HG03108 (cell line): ENCODE data around the gene GRK3.

Experiments
- ATAC-seq: cut with Tn5 transposase; IDR thresholded peaks from one replicate; pipeline ENCODE4 v1.9.1; 2021; ENCODE audit warnings: moderate library complexity; ENCODE audit not compliant: unreplicated experiment

GRK3 gene

GRCh38 chr22:25656724-25657123, 92.2 kb downstream of the GRK3 start:
- ATAC-seq: peak; percentile 84

GRCh38 chr22:25658633-25659032, 94.2 kb downstream of the GRK3 start:
- ATAC-seq: no peak

DNA sequence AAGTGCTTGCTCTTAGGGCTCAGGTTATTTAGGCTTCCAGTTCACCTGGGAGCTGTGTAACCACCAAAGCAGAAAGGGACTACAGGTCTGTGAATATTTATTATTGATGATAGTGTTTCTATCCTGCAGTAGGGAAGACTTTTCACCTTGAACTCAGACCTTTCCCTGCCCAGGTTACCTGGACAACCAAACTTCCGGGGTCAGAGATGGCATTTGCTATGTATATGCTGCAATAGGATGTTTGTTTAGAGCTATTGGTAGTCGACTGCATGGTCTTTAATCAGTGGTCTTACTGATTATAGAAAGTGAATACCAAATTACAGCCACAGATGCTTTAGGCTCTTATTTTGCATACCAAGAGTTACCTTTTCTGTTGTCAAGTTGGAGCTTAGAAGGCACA, 94.9 kb downstream of the GRK3 start:
- no peak for ATAC-seq

DNA sequence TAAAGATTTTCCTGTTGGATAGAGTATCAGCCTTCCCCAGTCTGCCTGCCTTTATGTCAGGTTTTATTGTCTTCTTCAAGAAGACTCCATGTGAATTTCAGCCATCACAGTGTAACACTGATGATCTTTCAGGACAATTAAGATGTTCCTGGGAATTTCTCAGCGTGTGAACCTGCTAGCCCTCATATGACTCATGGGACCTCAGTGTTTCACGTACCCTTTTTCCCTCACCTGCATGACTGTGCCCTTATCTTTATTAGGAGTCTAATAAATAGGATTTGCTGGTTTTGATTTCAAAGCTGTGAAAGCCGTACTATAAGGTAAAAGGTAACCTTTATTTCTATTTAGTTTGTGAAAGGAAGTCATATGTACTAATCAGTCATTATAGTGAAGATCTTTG, 95.9 kb downstream of the GRK3 start:
- ATAC-seq: no peak

GRCh38 chr22:25661073-25661472, 96.6 kb downstream of the GRK3 start:
- no peak for ATAC-seq

DNA sequence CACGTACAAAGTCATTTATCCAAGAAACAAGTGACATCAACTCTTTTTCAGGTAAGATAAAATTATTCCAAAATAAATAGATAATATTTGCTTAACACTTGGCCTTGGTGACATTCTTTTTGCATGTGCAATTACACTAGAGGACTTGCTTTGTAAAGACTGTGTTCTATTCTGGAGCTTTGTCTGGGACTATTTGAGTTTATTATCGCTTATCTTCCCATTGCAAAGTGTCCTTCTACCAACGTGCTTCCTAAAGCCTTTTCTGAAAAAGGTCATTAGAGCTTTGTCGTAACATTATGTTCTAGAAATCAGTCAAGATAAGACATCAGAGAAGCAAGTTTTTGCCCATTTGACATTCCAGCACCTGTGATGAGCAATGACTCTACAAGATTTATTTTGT, 99.2 kb downstream of the GRK3 start:
- ATAC-seq: no peak

DNA sequence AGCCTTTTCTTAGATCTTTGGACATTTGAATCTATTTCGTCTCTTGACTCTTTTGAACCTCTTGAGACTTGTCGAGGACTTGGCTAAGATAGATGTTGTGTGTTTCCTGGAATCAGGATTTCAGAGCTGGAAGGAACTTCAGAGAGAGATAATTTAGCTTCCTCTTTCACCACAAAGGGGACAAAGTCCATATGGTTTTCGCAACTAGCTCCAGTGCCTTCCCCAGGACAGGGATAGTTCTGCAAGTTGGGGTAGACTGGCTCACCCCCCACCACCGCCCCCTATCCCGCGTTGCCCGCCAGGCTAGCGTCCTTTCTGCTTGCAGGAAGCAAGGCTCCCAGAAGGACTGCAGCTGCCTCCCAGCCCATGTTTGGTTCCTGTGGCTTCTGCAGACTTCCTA, 101.8 kb downstream of the GRK3 start:
- ATAC-seq: no peak

GRCh38 chr22:25668437-25668836, 104.0 kb downstream of the GRK3 start:
- no peak for ATAC-seq

DNA sequence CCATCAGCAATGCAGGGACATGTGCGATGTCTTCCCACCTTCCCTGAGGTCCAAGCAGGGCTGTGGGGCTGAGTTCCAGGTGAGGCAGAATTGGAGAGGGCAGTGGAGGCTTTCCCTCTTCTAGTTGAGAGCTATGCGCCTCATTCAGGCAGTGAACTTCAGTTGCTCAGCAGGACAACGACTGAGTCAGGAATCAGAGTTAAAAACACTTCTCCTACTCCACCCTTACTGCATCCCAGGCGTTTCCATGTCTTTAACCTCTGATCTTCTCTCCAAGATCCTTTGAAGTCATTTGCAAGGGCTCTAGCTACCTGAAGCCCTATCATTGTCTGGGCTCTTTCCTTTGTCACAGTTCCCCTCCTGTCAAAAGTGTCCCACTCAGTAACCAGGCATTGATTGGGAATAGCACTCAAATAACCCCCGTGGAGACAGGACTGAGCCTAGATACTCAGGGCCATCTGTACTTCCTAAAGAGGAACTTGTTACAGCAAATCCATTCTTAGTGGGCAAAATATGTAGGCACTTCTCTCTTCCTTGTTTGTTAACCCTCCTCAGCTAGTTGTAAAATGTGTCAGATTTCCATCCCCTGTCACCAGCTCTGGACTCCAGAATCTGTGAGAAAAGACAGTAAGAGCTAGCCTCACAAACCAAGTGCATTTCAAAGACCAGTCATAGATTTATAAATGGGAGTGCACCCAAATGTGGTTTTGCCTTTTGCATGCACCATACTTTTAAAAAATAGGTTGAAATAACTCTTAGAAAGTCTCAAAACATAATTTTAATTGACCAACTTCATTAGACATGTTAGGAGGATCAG, 105.0 kb downstream of the GRK3 start:
- no peak for ATAC-seq

GRCh38 chr22:25670070-25670461, 105.6 kb downstream of the GRK3 start:
- no peak for ATAC-seq

DNA sequence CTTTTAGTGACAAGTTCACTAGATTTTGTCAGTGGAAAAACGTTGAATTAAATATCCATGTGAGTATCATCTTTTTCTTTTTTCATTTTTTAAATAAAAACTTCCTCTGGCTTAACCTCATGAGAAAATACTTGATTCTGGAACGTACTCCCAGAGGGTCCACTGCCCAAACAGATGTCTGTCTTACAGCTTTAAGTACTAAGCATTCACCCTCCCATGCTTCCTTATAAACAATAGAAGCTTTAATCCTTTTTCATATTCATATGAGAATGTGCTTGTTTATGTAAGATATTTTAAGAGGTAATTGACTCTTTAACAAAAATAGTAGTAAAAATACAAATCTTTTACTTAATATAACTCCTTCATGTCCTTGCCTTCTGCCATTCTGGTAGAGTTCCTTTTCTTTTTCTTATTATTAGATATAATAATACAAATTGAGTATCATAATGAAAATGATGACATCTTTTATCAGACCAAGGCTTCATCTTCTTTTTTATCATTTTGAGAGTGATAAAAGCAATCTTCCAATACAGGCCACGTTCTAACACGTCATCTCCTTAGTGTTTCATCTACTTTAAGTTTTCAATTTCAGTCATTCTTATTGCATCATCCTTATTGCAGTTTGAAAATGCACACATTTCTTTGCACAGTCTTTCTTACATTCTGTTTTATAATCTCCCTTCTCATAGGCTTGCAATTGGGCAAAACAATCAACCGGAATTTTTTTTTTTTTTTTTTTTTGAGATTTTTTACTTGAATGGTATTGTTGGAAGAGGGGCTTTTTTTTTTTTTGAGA, 108.0 kb downstream of the GRK3 start:
- ATAC-seq: no peak

- ATAC-seq: no peak
These were observed 109.2 kb downstream of the GRK3 start for GRCh38 chr22:25673713-25674112.

DNA sequence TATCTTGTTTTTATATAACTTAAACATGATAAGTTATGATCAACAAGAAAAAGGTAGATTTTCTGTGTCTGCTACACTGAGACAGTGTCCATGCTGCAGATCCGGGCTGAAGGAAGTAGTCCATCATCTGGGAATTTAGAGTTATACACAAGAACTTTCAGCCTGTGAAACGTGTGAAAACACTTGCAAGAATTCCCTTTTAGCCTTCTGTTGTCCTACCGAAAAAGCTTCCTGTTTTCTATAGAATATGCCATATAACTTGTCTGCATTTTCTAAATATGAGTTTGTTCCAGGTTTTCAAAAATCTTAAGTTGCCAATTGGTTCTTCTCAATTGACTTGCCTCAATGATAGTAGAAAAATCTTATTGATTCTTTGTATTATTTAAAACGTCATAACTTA, 113.2 kb downstream of the GRK3 start:
- ATAC-seq: no peak

DNA sequence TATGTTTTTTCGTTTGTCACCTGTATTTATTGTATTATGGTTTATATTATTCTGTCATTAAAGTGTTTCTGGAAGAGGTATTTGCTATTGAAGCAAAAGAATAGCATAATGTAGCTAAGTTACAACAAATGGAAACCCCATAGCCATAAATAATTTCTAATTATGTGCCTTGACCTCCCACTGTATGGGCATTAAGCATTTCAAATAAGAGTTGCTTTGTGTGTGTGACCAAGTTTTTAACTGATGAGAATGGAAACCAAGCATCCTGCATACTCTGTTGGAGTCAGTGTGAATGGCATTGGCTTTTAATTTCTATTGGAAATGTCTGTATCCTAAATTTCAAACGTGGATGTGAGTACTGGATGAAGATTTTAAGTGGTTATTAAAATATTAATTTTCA, 115.6 kb downstream of the GRK3 start:
- no peak for ATAC-seq

DNA sequence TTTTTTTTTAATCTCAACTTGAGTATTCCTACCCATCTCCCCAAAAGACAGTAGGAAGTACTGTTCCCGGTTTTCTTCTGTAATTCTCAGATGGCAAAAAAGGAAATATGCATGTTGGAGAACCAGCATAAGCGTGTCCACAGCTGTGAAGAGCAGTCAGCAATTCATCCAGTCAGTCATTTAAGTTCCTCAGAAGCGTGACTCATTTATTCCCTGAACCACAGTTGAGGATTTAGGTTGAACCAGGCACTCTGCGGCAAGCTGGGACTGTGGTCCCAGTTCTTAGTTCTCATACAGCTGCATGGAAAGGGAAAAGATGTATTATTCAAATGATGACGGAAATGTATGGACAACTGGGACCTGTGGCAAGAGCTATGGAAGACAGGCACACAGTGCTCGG, 116.5 kb downstream of the GRK3 start:
- ATAC-seq: no peak

- ATAC-seq: no peak
These were observed 117.6 kb downstream of the GRK3 start for GRCh38 chr22:25682109-25682508.

- no peak for ATAC-seq
These were observed 124.2 kb downstream of the GRK3 start for GRCh38 chr22:25688627-25689026.

DNA sequence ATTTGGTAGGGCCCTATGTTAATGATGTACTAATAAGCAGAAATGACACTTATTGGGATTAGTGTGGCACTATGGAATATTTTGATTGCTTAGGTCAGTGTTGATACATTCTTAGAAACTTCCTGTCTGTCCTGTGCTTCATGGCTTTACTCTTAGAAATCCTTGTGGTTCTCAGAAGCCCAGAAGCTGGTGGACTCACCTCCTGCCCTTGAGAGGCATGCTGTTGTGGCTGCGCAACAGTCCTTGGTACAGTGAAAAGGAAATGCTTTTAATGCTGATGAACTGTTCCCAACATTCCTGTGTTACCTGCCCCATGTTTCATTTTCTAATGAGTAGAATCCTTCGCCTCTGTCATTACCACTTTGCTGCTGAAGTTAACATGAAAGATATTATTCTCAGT, 125.2 kb downstream of the GRK3 start:
- no peak for ATAC-seq

- no peak for ATAC-seq
These were observed 126.3 kb downstream of the GRK3 start for GRCh38 chr22:25690798-25691197.

DNA sequence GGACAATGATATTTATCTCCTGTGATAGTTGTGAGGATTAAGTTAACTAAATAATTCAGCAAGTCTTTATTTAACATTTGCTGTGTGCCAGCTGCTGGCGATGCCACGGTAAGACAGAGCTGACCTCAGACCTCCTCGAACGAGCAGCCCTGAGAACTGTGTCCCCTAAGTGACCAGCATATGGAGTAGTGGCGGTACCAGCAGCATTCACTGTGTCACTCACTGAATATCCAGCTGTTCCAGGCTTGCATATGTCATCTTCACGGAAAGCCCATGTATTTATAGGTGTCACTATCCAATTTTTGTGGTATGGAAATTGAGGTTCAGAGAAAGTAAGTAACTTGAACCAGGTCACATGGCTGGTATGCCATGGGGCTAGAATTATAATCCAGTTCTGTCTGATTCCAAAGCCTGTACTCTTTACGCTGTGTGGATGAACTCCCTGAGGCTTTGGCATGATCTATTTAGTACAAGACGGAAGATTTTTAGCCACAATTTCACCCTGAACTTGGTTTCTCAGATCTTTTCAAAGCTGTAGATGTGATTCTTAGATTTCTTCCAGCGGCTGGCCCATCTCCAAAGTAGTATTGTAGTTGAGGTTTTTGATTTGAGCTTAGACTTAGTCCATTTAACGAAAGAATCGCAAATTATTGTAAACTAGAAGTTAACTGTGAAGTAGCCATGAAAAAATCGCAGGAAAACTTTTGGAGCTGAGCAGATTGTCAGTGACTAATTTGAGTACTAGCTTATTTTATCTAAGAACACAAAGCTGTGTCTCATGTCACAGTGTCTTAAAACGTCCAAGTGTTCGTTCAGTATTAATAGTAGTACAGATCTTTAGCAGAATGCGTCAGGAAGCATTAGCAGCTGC, 128.2 kb downstream of the GRK3 start:
- ATAC-seq: no peak

DNA sequence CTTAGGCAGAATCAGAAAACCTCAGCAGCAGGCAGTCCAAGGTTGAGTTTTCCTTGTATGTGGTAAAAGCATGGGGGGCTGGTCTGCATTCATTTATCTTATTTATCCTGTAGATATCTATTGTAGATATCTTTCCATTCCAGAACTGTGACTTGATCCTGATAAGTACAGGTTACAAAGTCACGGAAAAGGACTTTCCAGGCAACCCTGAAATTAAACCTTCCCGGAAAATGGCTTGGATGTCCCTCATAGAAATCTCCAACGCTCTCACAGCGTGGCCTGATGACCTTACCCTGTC, 128.7 kb downstream of the GRK3 start:
- ATAC-seq: no peak
